Activated naive CD8-positive, alpha-beta T cell treated with anti-CD3 and anti-CD28 coated beads, Interleukin-2, amount 50 U/mL, for 16 hours (primary cell): ENCODE data around the gene RIN1.
"Not testable (repeated sequence)": the region's sequence is repeated elsewhere in the genome, so short reads cannot be mapped to it uniquely, and the experiment has no call there.

ENCODE experiments used
- DNase-seq: peaks from one replicate; pipeline ENCODE4 v3.0.0-alpha.2; 2020; ENCODE audit warnings: low read depth, low spot score

RIN1 gene

DNA sequence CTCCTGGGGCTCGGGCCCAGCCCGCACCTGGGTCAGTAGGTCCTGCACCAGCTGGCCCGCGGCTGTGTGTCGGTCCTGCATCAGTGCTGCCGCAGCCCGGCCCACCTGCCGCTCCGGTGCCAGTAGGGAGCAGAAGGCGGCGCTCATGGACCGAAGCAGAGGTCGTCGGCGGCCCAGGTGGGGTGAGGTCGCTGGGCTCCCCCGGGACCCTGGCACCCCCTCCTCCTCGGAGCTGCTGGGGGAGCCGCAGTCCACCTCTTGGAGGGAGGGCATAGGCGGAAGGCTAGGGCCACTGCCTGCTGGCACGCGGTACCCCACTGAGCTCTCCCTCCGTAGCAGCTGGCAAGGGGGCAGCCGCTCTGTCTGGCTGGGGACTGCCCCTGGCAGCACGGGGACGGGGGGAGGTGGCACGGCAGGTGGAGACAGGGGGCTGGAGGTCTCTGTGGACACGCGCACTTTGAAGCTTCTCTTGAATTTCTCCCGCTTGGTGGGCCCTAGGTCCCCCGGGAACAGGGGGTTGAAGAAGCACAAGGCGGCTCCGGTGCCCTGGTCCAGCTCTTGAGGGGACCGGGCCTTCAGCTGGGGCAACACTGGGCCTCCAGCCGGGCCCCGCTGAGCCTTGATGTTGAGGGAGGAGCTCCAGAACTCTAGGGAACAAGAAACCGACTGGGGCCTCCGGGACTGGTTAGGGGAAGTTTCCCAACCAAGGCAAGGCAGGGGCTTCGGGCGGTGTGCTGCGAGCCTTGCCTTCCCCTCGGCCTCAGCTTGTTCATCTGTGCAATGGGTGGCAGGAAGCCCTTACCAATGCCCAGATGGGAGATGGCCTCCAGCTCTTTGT lies 1.4 kb downstream of the RIN1 start:
- no peak for DNase-seq

DNA sequence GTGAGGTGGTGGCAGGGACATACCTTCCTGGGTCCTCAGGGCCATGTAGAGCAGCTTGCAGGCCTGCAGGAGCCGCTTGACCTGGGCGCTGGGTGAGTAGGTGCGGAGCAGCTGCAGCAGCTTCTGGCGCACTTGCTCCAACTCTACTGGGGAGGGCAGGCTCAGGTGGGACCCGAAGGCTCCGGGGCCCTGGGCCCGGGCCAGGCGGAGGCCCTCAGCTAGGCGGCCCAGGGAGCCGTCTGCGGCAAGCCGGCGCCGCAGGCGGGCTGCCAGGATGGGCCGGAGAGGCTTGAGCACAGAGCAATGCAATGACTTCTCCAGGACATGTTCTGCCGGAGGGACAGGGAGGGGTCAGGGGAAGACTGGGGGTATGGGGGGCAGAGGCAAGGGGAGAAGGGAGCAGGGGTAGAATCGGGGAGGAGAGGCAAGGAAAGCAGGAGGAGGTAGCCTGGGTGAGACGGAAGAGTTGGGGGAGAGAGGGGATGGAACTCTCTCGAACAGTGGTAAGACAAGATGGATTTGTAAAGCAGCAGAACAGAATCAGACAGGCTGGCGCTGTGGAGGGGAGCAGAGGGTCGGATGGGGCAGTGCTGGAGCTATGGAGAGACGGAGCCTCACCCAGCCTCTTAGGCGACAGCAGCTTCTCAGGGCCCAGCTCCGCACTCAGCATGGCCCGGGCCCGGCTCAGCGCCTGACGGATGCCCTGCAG lies 2.2 kb downstream of the RIN1 start:
- no peak for DNase-seq

DNA sequence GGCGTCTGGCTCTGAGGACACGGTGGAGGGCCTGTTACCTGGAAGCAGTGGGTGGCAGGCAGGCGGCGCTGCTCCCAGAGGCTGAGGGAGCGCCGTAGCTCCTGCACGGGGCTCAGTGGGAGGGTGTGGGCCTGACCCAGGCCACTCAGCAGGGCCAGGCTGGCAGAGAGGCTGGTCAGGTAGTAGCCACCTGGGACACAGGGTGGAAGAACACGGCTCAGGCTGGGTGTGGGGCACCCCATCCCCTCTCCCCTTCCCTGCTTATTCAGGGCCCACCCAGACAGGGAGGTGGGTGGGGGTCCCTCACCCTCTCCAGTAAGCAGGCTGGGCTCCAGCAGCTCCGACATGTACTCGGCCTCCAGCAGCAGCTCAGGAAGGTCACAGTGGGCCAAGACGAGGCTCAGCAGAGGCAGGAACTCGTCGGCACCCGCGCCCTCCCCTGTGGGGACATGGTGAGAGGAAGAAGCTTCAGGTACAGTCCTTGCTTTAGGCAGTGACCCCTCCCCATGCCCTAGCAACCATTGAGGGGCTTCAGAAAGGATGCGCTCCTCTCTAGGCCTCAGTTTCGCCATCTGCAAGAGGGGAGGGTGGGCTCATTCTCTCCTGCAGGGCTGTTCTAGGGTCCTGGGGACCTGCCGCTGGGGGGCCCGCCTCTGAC lies 2.9 kb downstream of the RIN1 start:
- no peak for DNase-seq

DNA sequence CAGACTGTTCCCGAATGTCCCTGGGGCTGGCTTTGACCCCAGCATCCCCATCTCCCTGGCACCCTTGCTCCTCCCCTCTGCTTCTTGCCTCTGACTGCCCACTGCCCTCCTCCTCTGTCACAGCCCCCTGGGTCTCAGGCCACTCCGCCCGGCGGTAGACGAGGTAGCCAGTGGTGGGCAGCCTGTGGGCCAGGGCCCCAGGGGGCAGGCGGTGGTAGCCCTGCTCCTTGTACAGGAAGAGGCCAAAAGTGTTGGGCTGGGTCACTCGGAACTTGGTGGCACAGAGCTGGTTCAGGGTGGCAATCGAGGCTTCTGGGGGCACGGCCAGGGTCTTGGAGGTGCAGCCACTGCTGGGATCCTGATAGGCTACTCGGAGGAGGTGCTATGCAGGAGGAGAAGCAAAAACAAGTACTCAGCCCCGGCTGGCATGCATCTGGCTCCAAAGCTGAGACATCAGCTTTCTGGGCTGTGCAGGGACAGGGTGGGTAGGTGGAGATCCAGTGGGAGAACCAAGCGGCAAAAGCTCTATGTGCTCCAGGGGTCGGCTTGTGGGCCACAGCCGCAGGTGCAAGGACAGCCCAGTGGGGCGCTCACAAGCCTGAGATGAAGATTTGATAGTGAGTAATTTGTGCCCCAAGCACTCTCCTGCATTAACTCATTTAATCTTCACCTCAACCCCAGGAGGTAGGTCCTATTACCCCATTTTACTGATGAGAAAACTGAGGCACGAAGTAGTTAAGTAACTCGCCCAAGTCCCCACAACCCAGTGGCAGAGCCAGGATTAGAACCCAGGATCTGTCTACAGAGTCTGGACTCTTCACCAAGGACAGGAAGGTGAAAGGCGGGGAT lies 3.6 kb downstream of the RIN1 start:
- no peak for DNase-seq

DNA sequence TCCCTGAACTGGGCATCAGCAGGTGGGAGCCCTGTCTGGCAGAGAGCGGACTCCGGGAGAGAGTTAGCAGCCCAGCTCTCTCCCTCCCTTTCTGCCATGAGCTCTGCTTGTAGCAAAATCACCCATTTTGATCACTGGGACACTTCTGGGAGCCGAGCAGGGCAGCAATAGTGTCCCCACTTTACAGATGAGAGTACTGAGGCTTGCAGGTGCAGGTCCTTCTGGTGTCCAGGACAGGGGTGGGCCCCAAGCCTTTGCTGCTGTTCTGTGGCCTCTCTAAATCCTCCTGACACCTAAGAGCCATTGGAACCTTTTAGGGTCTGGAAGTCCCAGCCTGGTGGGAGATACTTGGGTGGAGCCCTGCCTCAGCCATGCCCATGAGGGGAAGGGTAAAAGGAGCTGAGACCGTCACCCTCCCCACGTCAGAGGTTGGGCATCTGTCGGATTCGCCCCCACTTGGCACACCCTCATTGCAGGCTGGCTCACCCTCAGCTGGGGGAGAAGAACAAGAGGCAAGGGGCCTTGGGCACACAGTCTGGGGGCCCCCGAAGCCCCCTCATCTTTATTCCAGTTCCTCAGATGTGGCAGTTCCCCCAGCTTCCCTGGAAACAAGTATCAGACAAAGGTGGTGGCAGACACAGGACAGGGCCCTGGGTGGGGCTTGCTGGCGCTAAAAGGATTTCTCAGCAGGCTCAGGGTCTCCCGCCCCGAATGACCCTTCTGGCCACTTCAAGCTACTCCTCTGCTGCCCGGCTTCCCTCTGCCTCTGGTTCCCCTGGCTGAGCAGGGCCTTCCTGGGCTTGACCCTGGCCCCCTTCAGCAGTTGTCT lies 4.5 kb downstream of the RIN1 start:
- no peak for DNase-seq

DNA sequence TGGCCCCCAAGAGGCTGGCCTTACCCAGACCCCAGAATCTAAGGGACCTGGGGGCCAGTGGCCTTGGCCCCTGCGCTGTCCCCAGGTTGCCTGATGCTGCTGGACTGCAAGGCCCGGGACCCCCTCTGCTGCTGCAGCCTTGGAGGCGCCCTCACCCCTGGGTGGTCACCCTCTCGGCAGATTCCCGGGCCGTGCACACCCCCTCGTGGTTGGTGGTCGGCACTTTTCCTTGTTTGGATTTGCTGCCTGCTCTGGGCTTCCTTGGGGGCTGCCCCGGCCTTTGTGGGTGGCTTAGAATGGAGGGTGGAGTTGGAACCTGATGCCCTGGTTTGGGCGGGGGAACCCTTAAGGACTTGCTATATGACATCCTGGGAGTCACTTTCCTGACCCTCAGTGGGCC lies 5.3 kb downstream of the RIN1 start:
- no peak for DNase-seq

DNA sequence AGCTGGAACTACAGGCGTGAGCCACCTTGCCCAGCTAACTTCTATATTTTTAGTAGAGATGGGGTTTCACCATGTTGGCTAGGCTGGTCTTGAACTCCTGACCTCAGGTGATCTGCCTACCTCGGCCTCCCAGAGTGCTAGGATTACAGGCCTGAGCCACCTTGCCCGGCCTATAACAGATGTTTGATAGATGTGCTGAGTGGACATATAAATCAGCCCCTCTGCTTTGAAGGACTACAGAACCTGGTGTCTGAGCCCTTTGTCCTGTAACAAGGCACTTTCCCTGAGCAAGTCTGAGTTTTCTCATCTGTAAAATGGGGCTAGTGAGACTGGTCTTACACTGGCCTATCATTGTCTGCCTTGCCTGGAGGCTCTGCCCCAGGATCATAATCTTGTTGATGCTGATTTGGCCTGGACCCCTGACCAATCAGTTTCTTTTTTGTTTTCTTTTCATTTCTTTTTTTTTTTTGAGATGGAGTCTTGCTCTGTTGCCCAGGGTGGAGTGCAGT lies 7.0 kb downstream of the RIN1 start:
- no peak for DNase-seq

DNA sequence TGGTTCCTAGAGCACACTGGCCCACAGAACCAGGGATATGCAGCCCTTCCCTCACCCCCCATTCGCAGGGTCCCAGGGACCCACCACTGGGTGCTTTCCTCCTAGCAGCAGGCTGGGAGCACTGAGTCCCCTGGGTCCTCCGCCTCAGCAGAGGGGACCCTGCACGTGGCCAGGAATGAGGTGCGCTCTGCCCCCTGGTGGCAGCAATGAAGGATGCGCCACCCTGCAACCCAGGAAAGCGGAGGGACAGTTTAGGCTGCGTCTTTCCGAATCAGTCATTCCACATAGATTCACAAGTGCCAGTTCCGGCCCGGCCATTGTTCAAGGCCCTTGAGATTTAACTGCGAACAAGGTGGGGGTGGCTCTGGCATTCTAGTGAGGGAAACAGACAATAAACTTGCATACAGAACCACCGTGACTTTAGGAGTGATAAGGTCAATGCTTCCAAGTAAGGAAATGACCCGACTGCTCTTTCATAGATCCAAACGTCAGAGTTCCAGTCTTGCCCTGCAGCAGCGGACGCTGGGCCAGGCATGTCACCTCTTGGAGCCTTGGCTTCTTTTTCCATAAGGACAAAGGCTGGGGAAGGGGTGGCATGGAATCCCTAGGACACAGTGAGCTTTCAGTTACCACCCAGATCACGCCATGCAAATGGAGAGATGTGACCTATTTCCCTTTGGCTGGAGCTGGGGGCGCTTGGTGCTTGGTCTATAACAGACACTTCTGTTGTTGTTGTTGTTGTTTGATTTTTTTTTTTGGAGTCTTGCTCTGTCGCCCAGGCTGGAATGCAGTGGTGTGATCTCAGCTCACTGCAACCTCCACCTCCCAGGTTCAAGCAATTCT lies 7.7 kb downstream of the RIN1 start:
- peak; percentile 71 for DNase-seq

DNA sequence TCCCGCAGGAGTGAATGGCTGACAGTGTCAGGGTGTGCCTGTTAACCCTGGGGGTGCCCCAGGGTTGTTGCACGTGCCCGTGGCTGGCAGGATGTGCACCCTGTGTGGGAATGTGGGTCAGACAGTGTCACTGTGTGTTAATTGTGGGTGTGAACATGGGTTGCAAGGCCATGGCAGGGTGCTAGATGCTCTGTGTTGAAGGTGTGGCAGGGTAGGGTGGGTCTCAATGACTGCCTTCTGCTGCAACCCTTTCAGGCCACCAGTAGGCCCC lies 8.3 kb downstream of the RIN1 start:
- no peak for DNase-seq

DNA sequence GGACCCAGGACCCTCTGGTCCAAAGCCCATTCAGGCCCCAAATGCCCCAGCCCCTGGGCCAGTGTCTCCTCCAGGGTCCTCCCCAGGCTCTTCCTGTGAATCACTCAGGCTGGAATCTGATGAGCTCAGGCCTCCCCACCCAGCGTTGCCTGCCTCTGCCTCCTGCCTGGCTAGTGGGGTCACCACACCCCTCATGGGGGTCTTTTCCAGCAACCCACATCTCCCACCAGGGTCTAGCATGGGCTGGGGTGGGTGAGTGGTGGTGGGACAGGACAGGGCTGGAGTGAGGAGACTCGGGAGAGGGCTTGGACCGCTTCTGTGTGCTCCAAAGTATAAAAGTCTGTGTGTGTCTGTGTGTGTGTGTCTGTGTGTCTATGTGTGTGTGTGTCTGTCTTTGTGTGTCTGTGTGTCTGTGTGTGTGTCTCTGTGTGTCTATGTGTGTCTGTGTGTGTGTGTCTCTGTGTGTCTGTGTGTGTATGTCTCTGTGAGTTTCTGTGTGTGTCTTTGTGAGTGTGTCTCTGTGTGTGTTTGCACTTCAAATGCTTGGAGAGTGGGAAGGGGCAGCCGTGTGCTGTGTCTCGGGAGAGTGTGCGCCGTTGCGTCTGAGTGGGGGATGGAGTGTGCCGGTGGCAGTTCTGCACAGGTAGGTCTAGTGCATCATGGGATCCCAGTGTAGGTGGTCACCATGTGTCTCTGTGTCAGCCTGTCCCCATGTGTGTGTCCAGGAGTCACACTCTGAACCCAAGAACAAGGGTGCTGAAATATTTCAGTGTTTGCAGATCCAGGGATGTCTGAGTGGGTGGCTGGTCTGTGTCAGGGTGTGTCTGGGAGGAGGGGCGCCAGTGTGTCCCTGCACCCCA lies 8.8 kb downstream of the RIN1 start:
- no peak for DNase-seq

DNA sequence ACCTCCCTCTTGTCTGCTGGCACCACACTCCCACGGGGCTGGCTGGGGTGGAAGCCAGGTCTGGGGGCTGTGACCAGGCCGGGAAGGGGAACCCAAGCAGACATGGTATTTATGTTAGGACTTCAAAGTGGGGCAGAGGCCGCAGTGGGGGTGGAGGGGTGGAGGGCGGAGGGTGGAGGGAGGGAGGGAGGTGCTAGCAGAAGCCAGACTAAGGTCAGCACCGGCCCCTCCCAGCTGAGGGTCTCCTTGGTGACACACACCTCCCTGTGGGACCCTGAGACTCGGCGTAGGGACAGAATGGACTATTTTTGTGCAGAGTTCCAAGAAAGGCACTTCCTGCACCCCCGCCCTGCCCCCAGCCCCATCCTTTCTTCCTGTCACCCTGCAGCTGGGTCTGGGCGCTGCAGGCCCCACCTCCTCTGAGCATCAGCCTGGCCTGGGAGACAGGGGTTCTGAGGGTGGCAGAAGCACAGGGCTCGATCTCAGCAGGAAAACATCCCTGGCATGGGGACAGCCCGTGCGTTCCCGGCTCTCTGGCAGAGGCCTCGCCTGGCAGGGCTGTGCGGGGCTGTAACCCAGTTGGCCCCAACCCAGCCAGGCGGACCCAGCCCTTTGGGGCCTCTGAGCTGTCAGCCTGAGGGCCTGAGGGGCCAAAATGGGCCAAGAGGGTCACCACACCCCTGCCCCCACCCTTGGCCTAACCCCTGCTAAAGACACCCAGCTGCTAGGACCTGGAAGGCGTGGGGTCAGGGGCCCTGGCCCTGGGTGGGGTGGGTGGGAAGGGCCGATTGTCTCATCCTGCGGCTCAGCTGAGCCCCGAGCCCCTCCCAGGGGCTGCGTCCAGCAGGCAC lies 9.7 kb downstream of the RIN1 start:
- no peak for DNase-seq

DNA sequence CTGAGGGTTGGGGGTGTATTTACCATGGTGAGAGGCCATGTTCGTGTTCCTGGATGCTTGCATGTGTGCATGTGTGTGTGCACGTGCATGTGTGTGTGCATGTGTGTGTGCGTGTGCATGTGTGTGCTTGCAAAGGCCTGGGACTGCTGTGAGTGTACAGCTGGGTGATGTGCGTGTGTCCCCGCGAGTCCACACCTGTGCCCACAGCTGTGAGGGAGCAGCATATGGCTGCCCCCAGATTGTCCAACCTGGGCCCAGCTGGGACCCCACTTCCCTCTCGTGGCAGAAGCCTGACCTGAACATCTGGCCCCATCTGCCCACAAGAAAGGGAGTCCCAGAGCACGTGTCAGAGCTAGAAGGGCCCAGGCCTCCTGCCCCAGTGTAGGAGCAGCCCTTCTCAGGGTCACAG lies 11.0 kb downstream of the RIN1 start:
- DNase-seq: no peak

DNA sequence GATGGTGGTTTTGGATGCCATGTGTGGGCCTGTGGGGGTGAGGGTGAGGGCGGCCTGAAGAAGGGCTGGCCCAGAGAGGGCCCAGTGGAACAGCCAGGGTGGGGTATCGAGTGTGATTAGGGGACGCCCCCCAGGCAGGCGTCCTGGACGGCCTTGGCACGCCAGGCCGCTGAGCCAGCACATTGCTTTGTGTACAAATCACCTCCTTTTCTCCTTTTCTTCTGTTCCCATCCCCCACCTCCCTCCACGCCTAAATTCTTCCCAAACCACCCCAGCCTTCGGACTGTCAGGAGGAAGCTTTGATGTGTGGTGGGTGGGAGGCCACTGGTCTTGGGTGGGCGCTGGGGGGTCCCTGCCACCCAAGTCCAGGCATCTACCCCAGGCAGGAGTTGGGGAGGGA lies 11.6 kb downstream of the RIN1 start:
- DNase-seq: no peak

DNA sequence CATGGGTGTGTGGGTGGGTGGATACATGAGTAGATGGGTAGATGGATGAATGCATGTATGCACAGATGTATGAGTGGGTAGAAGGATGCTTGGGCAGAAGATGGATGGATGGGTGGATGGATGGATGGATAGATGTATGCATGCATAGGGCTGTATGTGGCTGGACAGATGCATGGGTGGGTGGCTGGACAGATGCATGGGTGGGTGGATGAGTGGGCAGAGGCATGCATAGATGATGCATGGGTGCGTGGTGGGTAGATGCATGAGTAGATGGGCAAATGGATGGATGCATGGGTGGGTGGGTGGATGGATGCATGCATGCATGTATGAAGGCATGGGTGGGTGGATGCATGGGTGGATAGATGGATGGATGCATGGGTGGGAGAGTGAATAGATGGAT lies 12.6 kb downstream of the RIN1 start:
- DNase-seq: no peak

DNA sequence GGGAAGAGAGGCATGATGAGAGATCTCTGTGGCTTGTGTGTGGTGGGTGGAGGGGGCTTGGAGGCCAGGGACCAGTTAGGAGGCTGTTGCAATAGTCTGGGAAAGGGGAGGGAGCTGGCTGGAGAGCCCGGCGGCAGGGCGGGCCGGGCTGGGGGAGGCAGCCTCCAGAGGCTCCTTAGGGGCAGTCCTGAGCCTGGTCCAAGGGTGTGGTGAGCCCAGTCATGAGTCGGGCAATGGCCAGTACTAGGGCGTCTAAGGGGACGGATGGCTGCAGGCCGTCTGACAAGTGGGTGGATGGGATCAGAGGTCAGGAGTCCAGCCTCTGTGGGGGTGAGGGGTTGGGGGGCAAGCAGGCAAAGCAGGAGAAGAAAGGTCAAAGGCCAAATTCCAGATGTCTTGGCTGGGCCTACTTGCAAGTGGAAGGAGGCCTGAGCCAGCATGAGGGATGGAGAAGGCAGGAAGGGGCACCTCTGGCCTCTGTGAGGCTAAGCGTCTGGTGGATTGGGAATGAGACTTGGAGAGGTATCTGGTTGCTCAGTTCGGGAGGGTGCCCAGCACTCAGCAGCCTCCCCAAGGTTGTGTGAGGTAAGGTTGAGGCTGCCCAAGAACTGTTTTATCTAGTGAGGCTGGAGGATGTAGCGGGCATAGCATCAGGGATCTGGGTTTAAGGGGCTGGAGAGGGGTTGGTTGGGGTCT lies 13.4 kb downstream of the RIN1 start:
- DNase-seq: no peak

DNA sequence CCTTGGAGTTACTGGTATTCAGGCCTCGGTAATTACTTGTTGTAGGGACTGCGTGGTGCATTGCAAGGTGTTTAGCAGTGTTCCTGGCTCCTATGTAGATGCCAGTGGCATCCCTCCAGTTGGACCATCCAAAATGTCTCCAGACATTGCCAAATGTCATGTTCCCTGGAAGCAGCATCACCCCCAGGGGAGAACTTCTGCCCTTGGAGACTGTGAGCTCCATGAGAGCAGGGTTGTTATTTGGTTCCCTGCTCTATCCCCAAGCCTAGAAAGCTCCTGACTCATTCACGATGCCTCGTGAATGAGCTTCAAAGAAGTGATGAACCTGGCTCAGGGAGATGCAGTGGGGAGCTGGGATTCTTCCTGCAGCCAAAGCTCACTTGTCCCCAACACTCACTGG lies 14.6 kb downstream of the RIN1 start:
- DNase-seq: no peak

DNA sequence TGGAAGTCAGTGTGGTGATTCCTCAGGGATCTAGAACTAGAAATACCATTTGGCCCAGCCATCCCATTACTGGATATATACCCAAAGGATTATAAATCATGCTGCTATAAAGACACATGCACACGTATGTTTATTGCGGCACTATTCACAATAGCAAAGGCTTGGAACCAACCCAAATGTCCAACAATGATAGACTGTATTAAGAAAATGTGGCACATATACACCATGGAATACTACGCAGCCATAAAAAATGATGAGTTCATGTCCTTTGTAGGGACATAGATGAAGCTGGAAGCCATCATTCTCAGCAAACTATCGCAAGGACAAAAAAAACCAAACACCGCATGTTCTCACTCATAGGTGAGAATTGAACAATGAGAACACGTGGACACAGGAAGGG lies 15.5 kb downstream of the RIN1 start:
- DNase-seq: not testable (repeated sequence)

DNA sequence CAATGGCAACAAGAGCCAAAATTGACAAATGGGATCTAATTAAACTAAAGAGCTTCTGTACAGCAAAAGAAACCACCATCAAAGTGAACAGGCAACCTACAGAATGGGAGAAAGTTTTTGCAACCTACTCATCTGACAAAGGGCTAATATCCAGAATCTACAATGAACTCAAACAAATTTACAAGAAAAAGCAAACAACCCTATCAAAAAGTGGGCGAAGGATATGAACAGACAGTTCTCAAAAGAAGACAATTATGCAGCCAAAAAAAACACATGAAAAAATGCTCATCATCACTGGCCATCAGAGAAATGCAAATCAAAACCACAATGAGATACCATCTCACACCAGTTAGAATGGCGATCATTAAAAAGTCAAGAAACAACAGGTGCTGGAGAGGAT lies 15.9 kb downstream of the RIN1 start:
- DNase-seq: not testable (repeated sequence)
